ENCODE data around the gene MARCO. TPM values are rescaled to one million over a fixed set of nuclear protein-coding genes. Genes with fewer than 3 reads are reported as not detected.

MARCO gene
- polyA plus RNA-seq, 1 of the 3 experiments (the other 2 are of a cell fraction): not detected

GRCh38 chr2:119025762-119026351 is 83.9 kb downstream of the MARCO start (continued):
- TF ChIP-seq RXRA (IDR thresholded peaks at IDR 0.05; ENCODE audit: borderline replicate concordance, low read depth): no peak

- Histone ChIP-seq H3K27me3 (ENCODE audit: insufficient read depth) (no peaks in the 10 kb centered on the region), H3K9me2 (no peaks in the 10 kb centered on the region), H4K20me1 (ENCODE audit: insufficient read depth) (no peaks in the 10 kb centered on the region), H3K4me3 (ENCODE audit: low read depth in 2 of 2, low read length in 1 of 2) (no peak overlapping the region), H3K9me3 (no peaks in the 10 kb centered on the region), H3K4me1 (ENCODE audit: control insufficient read depth in 1 of 2, insufficient read depth in 2 of 2, low read depth in 1 of 2, low read length in 1 of 2) (peaks cover 0 to 12% of the 10 kb centered on the region in 2 experiments; a peak in 2 of 4 replicates), H3F3A (replicated peaks; ENCODE audit: insufficient read depth) (no peaks in the 10 kb centered on the region), H3K36me3 (replicated peaks in 1 of 2; ENCODE audit: control insufficient read depth in 1 of 2, insufficient read depth in 2 of 2, low read length in 1 of 2) (no peaks in the 10 kb centered on the region), H3K27ac (ENCODE audit: low read depth in 2 of 2, low read length in 1 of 2) (no peak overlapping the region), H3K79me2 (ENCODE audit: insufficient read depth) (no peaks in the 10 kb centered on the region), H3K4me2 (no peak overlapping the region), H3K9ac (no peak overlapping the region), H2AFZ (ENCODE audit: low read depth) (no peak overlapping the region)
- TF ChIP-seq YY1 (IDR thresholded peaks at IDR 0.05; ENCODE audit: low read depth) (no peak), CTCF (IDR thresholded peaks at IDR 0.05) (no peak), RAD21 (IDR thresholded peaks at IDR 0.05; ENCODE audit: low read length) (no peak), RXRA (IDR thresholded peaks at IDR 0.05; ENCODE audit: borderline replicate concordance, low read depth) (no peak), EP300 (IDR thresholded peaks at IDR 0.05; ENCODE audit: borderline replicate concordance in 1 of 2, low read depth in 1 of 2, low read length in 1 of 2) (no peak), EZH2phosphoT487 (IDR thresholded peaks at IDR 0.05; ENCODE audit: borderline replicate concordance, low read depth) (no peak), RCOR1 (IDR thresholded peaks at IDR 0.05; ENCODE audit: low read length) (no peak), MXI1 (IDR thresholded peaks at IDR 0.05; ENCODE audit: low read depth, low read length) (no peak), IRF3 (IDR thresholded peaks at IDR 0.05; ENCODE audit: low read depth, low read length) (no peak), ZBTB33 (IDR thresholded peaks at IDR 0.05; ENCODE audit: borderline replicate concordance, low read depth) (no peak), NRF1 (IDR thresholded peaks at IDR 0.05; ENCODE audit: low read depth, low read length) (no peak)
- TF ChIP-seq, protein P1, sequence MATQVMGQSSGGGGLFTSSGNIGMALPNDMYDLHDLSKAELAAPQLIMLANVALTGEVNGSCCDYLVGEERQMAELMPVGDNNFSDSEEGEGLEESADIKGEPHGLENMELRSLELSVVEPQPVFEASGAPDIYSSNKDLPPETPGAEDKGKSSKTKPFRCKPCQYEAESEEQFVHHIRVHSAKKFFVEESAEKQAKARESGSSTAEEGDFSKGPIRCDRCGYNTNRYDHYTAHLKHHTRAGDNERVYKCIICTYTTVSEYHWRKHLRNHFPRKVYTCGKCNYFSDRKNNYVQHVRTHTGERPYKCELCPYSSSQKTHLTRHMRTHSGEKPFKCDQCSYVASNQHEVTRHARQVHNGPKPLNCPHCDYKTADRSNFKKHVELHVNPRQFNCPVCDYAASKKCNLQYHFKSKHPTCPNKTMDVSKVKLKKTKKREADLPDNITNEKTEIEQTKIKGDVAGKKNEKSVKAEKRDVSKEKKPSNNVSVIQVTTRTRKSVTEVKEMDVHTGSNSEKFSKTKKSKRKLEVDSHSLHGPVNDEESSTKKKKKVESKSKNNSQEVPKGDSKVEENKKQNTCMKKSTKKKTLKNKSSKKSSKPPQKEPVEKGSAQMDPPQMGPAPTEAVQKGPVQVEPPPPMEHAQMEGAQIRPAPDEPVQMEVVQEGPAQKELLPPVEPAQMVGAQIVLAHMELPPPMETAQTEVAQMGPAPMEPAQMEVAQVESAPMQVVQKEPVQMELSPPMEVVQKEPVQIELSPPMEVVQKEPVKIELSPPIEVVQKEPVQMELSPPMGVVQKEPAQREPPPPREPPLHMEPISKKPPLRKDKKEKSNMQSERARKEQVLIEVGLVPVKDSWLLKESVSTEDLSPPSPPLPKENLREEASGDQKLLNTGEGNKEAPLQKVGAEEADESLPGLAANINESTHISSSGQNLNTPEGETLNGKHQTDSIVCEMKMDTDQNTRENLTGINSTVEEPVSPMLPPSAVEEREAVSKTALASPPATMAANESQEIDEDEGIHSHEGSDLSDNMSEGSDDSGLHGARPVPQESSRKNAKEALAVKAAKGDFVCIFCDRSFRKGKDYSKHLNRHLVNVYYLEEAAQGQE (IDR thresholded peaks at IDR 0.05; ENCODE audit: low read depth, low read length): no peak
- ChIA-PET CTCF (interaction anchor here (0.6 to 10.1 kb wide), 6 partner anchors 15 to 283 kb away, joined by 3 to 65 read pairs (median 6); no protein-coding TSS in a partner anchor), POLR2A (no interaction called here)
- no peak for DNase-seq
- 22% methylated on average over 5 of the region's 5 CpGs for WGBS (ENCODE audit: low lambda C conversion rate)
Observed at GRCh38 chr2:119026890-119027289, 84.9 kb downstream of the MARCO start.

All from SK-N-SH (cell line).